Loucy (cell line): ENCODE data around the gene HIRIP3.

Experiments used
- H2AFZ ChIP-seq: fragments of 200-600 bp; sonication (generic); 2 replicates; pipeline ENCODE4 v1.6.0; 2016; ENCODE audit warnings: antibody characterized with exemption, mild to moderate bottlenecking, low read length, moderate library complexity
- H3F3A ChIP-seq: fragments of 200-600 bp; 2 replicates; pipeline ENCODE4 v1.6.0; 2016; ENCODE audit warnings: antibody characterized with exemption, low read depth, mild to moderate bottlenecking
- H3K27me3 ChIP-seq: fragments of 200-600 bp; sonication (generic); 2 replicates; pipeline ENCODE4 v1.6.1; 2014; ENCODE audit warnings: low read length, mild to moderate bottlenecking; ENCODE audit not compliant: insufficient read depth, poor library complexity, severe bottlenecking
- H3K36me3 ChIP-seq: fragments of 200-600 bp; sonication (generic); 2 replicates; pipeline ENCODE4 v1.6.1; 2016; ENCODE audit warnings: low read length; ENCODE audit not compliant: insufficient read depth
- H3K4me1 ChIP-seq: fragments of 200-600 bp; sonication (generic); 2 replicates; pipeline ENCODE4 v1.5.1; 2014; ENCODE audit warnings: low read length, mild to moderate bottlenecking; ENCODE audit not compliant: insufficient read depth, poor library complexity, severe bottlenecking
- H3K4me2 ChIP-seq: fragments of 200-600 bp; sonication (generic); 2 replicates; pipeline ENCODE4 v1.6.0; 2014; ENCODE audit warnings: antibody characterized with exemption, low read length, low read depth, mild to moderate bottlenecking; ENCODE audit not compliant: poor library complexity, severe bottlenecking
- H3K4me3 ChIP-seq: fragments of 200-600 bp; sonication (generic); 2 replicates; pipeline ENCODE4 v1.5.1; 2014; ENCODE audit warnings: low read length, mild to moderate bottlenecking, mixed read lengths; ENCODE audit not compliant: poor library complexity, severe bottlenecking
- H3K79me2 ChIP-seq: fragments of 200-600 bp; sonication (generic); 2 replicates; pipeline ENCODE4 v1.6.1; 2014; ENCODE audit warnings: low read length; ENCODE audit not compliant: insufficient read depth
- H3K9ac ChIP-seq: fragments of 200-600 bp; sonication (generic); 2 replicates; pipeline ENCODE4 v1.6.0; 2014; ENCODE audit warnings: mild to moderate bottlenecking, low read depth, low read length, moderate library complexity; ENCODE audit not compliant: poor library complexity, severe bottlenecking
- H3K9me2 ChIP-seq: fragments of 200-600 bp; sonication (generic); replicated peaks from 2 replicates; pipeline ENCODE4 v1.6.1; 2016; ENCODE audit warnings: low read depth, low read length, mixed read lengths
- H3K9me3 ChIP-seq: fragments of 200-600 bp; sonication (generic); 2 replicates; pipeline ENCODE4 v1.6.1; 2014; ENCODE audit warnings: mild to moderate bottlenecking, antibody characterized with exemption, low read length, low read depth; ENCODE audit not compliant: insufficient read depth
- H4K20me1 ChIP-seq: fragments of 200-600 bp; sonication (generic); 2 replicates; pipeline ENCODE4 v1.6.0; 2014; ENCODE audit warnings: antibody characterized with exemption, low read length, mild to moderate bottlenecking; ENCODE audit not compliant: insufficient read depth, poor library complexity, severe bottlenecking
- CTCF ChIP-seq: fragments of 200-600 bp; sonication (generic); conservative IDR thresholded peaks from 2 replicates; pipeline ENCODE4 v1.5.1; 2014; ENCODE audit warnings: mild to moderate bottlenecking, antibody characterized with exemption, low read length
- EZH2phosphoT487 ChIP-seq: fragments of 200-600 bp; IDR thresholded peaks from 2 replicates; pipeline ENCODE4 v1.6.1; 2018; ENCODE audit warnings: antibody characterized with exemption, mild to moderate bottlenecking, moderate library complexity, borderline replicate concordance

The HIRIP3 gene

GRCh38 chr16:29971304-29971703, 24.1 kb downstream of the HIRIP3 start:
- peaks cover 25% of the 10 kb centered on the region for H3K79me2 ChIP-seq
- TF ChIP-seq EZH2phosphoT487 (no peak), CTCF (no peak)
- H3F3A ChIP-seq, result no peaks in the 10 kb centered on the region; the same call in 1 of the 2 replicates
- no peak overlapping the region for H3K9ac ChIP-seq
- H3K9me2 ChIP-seq, result no peaks in the 10 kb centered on the region
- H3K4me1 ChIP-seq, result peaks cover 23% of the 10 kb centered on the region
- no peak overlapping the region for H3K4me2 ChIP-seq
- no peaks in the 10 kb centered on the region for H3K9me3 ChIP-seq
- H3K36me3 ChIP-seq, result 0 out of 2 replicates have a peak, but pooled peaks cover 4% of the 10 kb centered on the region
- no peaks in the 10 kb centered on the region for H3K27me3 ChIP-seq
- H4K20me1 ChIP-seq, result peaks cover 22% of the 10 kb centered on the region
- H2AFZ ChIP-seq, result no peak overlapping the region
- no peak overlapping the region for H3K4me3 ChIP-seq

- no peaks in the 10 kb centered on the region for H3K9me3 ChIP-seq
- H3K4me1 ChIP-seq, result peaks cover 11% of the 10 kb centered on the region
- H3K79me2 ChIP-seq, result no peaks in the 10 kb centered on the region
- no peaks in the 10 kb centered on the region for H4K20me1 ChIP-seq
- TF ChIP-seq EZH2phosphoT487, result no peak
- no peak for TF ChIP-seq CTCF
- no peak overlapping the region for H3K4me2 ChIP-seq
- no peaks in the 10 kb centered on the region for H3K9me2 ChIP-seq
- H3K4me3 ChIP-seq, result no peak overlapping the region
- no peak overlapping the region for H3K9ac ChIP-seq
- H3K36me3 ChIP-seq, result 0 out of 2 replicates have a peak, but pooled peaks cover 4% of the 10 kb centered on the region
- no peaks in the 10 kb centered on the region; the same call in 1 of the 2 replicates for H3F3A ChIP-seq
- H3K27me3 ChIP-seq, result no peaks in the 10 kb centered on the region
- H2AFZ ChIP-seq, result no peak overlapping the region
Observed at GRCh38 chr16:29968205-29968604, 27.2 kb downstream of the HIRIP3 start.

GRCh38 chr16:29963021-29963743, 32.2 kb downstream of the HIRIP3 start:
- no peaks in the 10 kb centered on the region for H3K9me3 ChIP-seq
- H3K27me3 ChIP-seq, result no peaks in the 10 kb centered on the region
- H3K9ac ChIP-seq, result peak overlapping the region; percentile 88
- H3K9me2 ChIP-seq, result no peaks in the 10 kb centered on the region
- peak overlapping the region; percentile 85 for H3K4me3 ChIP-seq
- no peaks in the 10 kb centered on the region for H4K20me1 ChIP-seq
- peak overlapping the region; percentile 100 for H3K4me2 ChIP-seq
- H3K79me2 ChIP-seq, result peaks cover 6% of the 10 kb centered on the region
- 0 out of 2 replicates have a peak, but pooled peaks cover 3% of the 10 kb centered on the region for H3K36me3 ChIP-seq
- H2AFZ ChIP-seq, result no peak overlapping the region
- TF ChIP-seq CTCF (no peak), EZH2phosphoT487 (no peak)
- H3K4me1 ChIP-seq, result peaks cover 19% of the 10 kb centered on the region
- H3F3A ChIP-seq, result no peaks in the 10 kb centered on the region
